K562 (cell line): Measurements from ENCODE around the gene SIKE1. TPM values are rescaled to one million over a fixed set of nuclear protein-coding genes. Genes with fewer than 3 reads are reported as not detected.

ENCODE experiments used
- ATAC-seq: fragments of 200-7000 bp; cut with Tn5 transposase; 3 replicates; pipeline ENCODE4 v1.9.1; 2020; ENCODE audit warnings: moderate library complexity
- BruUV-seq: library from RNA; stranded (reverse); fragments of 400-500 nt; replicated peaks from 2 replicates; lab custom pipeline; 2021; lab: Mats Ljungman, UMichigan
- CTCF ChIA-PET: fragments of 300-600 bp; formaldehyde crosslinking; extraction: SDS; loops from one replicate; lab custom pipeline; 2021; ENCODE audit warnings: low intra/inter-chr PET ratio; lab: Yijun Ruan, JAX
- POLR2A ChIA-PET: fragments of 300-600, 350-650 bp; sonication (Branson Sonifier 250); formaldehyde crosslinking; extraction: SDS; loops from one replicate; lab custom pipeline; 2021; ENCODE audit warnings: antibody characterized with exemption, inconsistent platforms; lab: Yijun Ruan, JAX
- DNase-seq, 4 experiments: peaks; one replicate each; pipeline versions ENCODE4 v3.0.0 to v3.0.0-alpha.2; 2011 to 2018; ENCODE audit warnings: low spot score in 3 of 4, mixed read lengths in 3 of 4; ENCODE audit errors: extremely low read depth in 1 of 4
- FAIRE-seq: peaks from 2 replicates; lab custom pipeline; 2011; peaks lifted over from hg19 to GRCh38; lab: Jason Lieb, UNC
- H2AFZ ChIP-seq: 2 replicates; pipeline ENCODE4 v1.6.0; 2011; ENCODE audit warnings: low read depth, low read length, control low read depth, inconsistent platforms
- H3K27ac ChIP-seq: fragments of 200-600 bp; 3 replicates; pipeline ENCODE4 v1.8.0; 2011; ENCODE audit warnings: low read depth, mild to moderate bottlenecking, control low read depth, inconsistent platforms, low read length, moderate library complexity, mixed read lengths; ENCODE audit errors: extremely low read depth
- H3K27me3 ChIP-seq, 2 experiments: fragments of 300-600 bp in 1 of 2; 2 replicates in 1 of 2; 3 replicates in 1 of 2; pipeline versions ENCODE4 v1.6.0 to v1.8.0; 2011; ENCODE audit warnings: inconsistent platforms in 2 of 2, low read length in 2 of 2, mild to moderate bottlenecking in 1 of 2, mixed read lengths in 1 of 2, moderate library complexity in 1 of 2; ENCODE audit not compliant: control insufficient read depth in 2 of 2, insufficient read depth in 2 of 2
- H3K36me3 ChIP-seq: fragments of 300-600 bp; 3 replicates; pipeline ENCODE4 v1.8.0; 2011; ENCODE audit warnings: mild to moderate bottlenecking, low read length, inconsistent platforms; ENCODE audit not compliant: control insufficient read depth, insufficient read depth
- H3K4me1 ChIP-seq, 2 experiments: fragments of 200-600 bp in 1 of 2; replicated peaks in 1 of 2; 2 replicates in 1 of 2; 3 replicates in 1 of 2; pipeline versions ENCODE4 v1.5.1 to v1.8.0; 2011; ENCODE audit warnings: inconsistent platforms in 2 of 2, low read length in 2 of 2, mild to moderate bottlenecking in 1 of 2, mixed read lengths in 1 of 2, moderate library complexity in 1 of 2; ENCODE audit not compliant: control insufficient read depth in 2 of 2, insufficient read depth in 2 of 2
- H3K4me2 ChIP-seq: 2 replicates; pipeline ENCODE4 v1.6.1; 2011; ENCODE audit warnings: low read length, control low read depth, inconsistent platforms, mixed read lengths; ENCODE audit not compliant: insufficient read depth
- H3K4me3 ChIP-seq: fragments of 200-600 bp; sonication (generic), shearing (Covaris generic); 2 replicates; pipeline ENCODE4 v1.5.1; 2016; ENCODE audit warnings: control low read depth, inconsistent platforms
- H3K79me2 ChIP-seq: fragments of 200-600 bp; 3 replicates; pipeline ENCODE4 v1.8.0; 2011; ENCODE audit warnings: low read length, inconsistent platforms; ENCODE audit not compliant: control insufficient read depth, insufficient read depth
- H3K9ac ChIP-seq, 2 experiments: 2 replicates each; pipeline versions ENCODE4 v1.6.0 to v1.6.1; 2011; ENCODE audit warnings: low read depth in 2 of 2, low read length in 2 of 2, control low read depth in 1 of 2, inconsistent platforms in 1 of 2, mild to moderate bottlenecking in 1 of 2, mixed read lengths in 1 of 2; ENCODE audit not compliant: insufficient read depth in 1 of 2
- H3K9me1 ChIP-seq: one replicate; pipeline ENCODE4 v1.6.0; 2011; ENCODE audit warnings: inconsistent platforms, mild to moderate bottlenecking, low read length, moderate library complexity; ENCODE audit not compliant: control insufficient read depth, insufficient read depth
- H3K9me3 ChIP-seq: replicated peaks from 2 replicates; pipeline ENCODE4 v1.5.1; 2011; ENCODE audit warnings: low read depth, low read length, inconsistent platforms; ENCODE audit not compliant: control insufficient read depth, insufficient read depth
- H4K20me1 ChIP-seq: replicated peaks from 2 replicates; pipeline ENCODE4 v1.6.1; 2011; ENCODE audit warnings: low read length, inconsistent platforms, mixed read lengths; ENCODE audit not compliant: control insufficient read depth, insufficient read depth
- KAT7 ChIP-seq: sonication (generic); formaldehyde crosslinking; IDR thresholded peaks from 2 replicates; pipeline ENCODE4 v1.8.0; 2022; ENCODE audit warnings: missing genetic modification reagents, mild to moderate bottlenecking, borderline replicate concordance
- L3MBTL2 ChIP-seq: fragments of 450-650 bp; IDR thresholded peaks from 2 replicates; pipeline ENCODE4 v1.6.1; 2016; ENCODE audit warnings: mild to moderate bottlenecking, moderate library complexity
- MAFF ChIP-seq: IDR thresholded peaks from 2 replicates; pipeline ENCODE4 v1.6.1; 2012; ENCODE audit warnings: low read length, improper control_type of control experiment
- MTA1 ChIP-seq: fragments of 450-650 bp; IDR thresholded peaks from 2 replicates; pipeline ENCODE4 v1.6.1; 2017; ENCODE audit warnings: borderline replicate concordance
- PHB ChIP-seq: fragments of 250-450 bp; sonication (Bioruptor Pico); IDR thresholded peaks from 2 replicates; pipeline ENCODE4 v1.5.0; 2021
- RFX7 ChIP-seq: fragments of 250-450 bp; sonication (Bioruptor Pico); IDR thresholded peaks from 2 replicates; pipeline ENCODE4 v1.5.1; 2021; ENCODE audit warnings: mild to moderate bottlenecking
- SIX5 ChIP-seq, 2 experiments: IDR thresholded peaks; 2 replicates each; pipeline ENCODE4 v1.6.1; 2011; ENCODE audit warnings: low read length in 2 of 2, borderline replicate concordance in 1 of 2, low read depth in 1 of 2, mild to moderate bottlenecking in 1 of 2, moderate library complexity in 1 of 2; ENCODE audit not compliant: insufficient read depth in 1 of 2
- SRSF3 ChIP-seq: fragments of 200-400 bp; formaldehyde crosslinking; IDR thresholded peaks from 2 replicates; pipeline ENCODE4 v1.6.1; 2016; ENCODE audit warnings: mild to moderate bottlenecking, low read length, moderate library complexity; ENCODE audit not compliant: insufficient read depth
- ZNF586 ChIP-seq: fragments of 450-650 bp; formaldehyde crosslinking; conservative IDR thresholded peaks from 2 replicates; pipeline ENCODE4 v1.4.0; 2020; ENCODE audit warnings: mild to moderate bottlenecking, moderate library complexity
- WGBS: fragments of 100-300 bp; shearing (Covaris generic); methylation state at CpG from one replicate; pipeline ENCODE4 v1.1.6; 2016; ENCODE audit warnings: low coverage, mixed read lengths; ENCODE audit not compliant: insufficient coverage; ENCODE audit errors: missing lambda C conversion rate; 5-methylcytosine and 5-hydroxymethylcytosine counted together
- in situ Hi-C: fragments of 300-500 bp; cut with MboI; formaldehyde crosslinking; loops from 4 replicates; pipeline ENCODE4 v1.15.0; 2018; ENCODE audit warnings: inconsistent platforms, mixed read lengths
- intact Hi-C: fragments of 100-400 bp; cut with micrococcal nuclease; formaldehyde crosslinking; loops from 2 replicates; pipeline ENCODE4 v1.14.2; 2022
- polyA plus RNA-seq, 8 experiments: library from polyadenylated mRNA; depleted of rRNA in 4 of 8; stranded (reverse) in 5 of 8; unstranded in 3 of 8; fragments of >200 nt; fragmentation: Nextera tagmentation in 2 of 8; fragmentation: Illumina TruSeq in 1 of 8; extraction: Ambion mirVana in 2 of 8; extraction: Trizol in 1 of 8; gene quantifications; 2 replicates each; pipeline versions ENCODE4 v1.2.1 to v1.2.3, GENCODE V29; 2011 to 2014; ENCODE audit warnings: inconsistent platforms in 1 of 8, missing spikeins in 1 of 8
- total RNA-seq, 7 experiments: library from RNA; depleted of rRNA in 6 of 7; stranded (reverse); fragments of >200 nt in 6 of 7; fragmentation: Illumina TruSeq in 2 of 7; extraction: Trizol in 2 of 7; gene quantifications; 2 replicates each; pipeline versions ENCODE4 v1.2.1 to v1.2.3, GENCODE V29; 2011 to 2021; ENCODE audit warnings: low replicate concordance in 1 of 7
- TF ChIP-seq, protein P1 (sequence below), 2 experiments: fragments of 450-650 bp; formaldehyde crosslinking in 1 of 2; IDR thresholded peaks; 2 replicates each; pipeline versions ENCODE4 v1.4.0 to v1.6.1; 2014 to 2020; ENCODE audit warnings: mild to moderate bottlenecking in 2 of 2, borderline replicate concordance in 1 of 2, low read depth in 1 of 2

SIKE1 gene
- total and polyA plus RNA-seq, 9 of the 15 experiments (the other 6 are each of a cell fraction or from before 2014, with no cell fraction given) = 21.8 to 144 (median 76.3) TPM

GRCh38 chr1:114758256-114758832, 22.1 kb downstream of the SIKE1 start (continued):
- TF ChIP-seq SIX5 (IDR thresholded peaks at IDR 0.05; ENCODE audit: borderline replicate concordance in 1 of 2, insufficient read depth in 1 of 2, low read depth in 1 of 2, low read length in 2 of 2) (no peak), MTA1 (no peak), RFX7 (CRISPR knock-in tag) (0 out of 2 replicates have a peak, but pooled peaks have one; percentile 52), PHB (no peak), KAT7 (CRISPR knock-in tag) (no peak), ZNF586 (no peak), L3MBTL2 (0 out of 2 replicates have a peak, but pooled peaks have one; percentile 33), SRSF3 (no peak)

DNA sequence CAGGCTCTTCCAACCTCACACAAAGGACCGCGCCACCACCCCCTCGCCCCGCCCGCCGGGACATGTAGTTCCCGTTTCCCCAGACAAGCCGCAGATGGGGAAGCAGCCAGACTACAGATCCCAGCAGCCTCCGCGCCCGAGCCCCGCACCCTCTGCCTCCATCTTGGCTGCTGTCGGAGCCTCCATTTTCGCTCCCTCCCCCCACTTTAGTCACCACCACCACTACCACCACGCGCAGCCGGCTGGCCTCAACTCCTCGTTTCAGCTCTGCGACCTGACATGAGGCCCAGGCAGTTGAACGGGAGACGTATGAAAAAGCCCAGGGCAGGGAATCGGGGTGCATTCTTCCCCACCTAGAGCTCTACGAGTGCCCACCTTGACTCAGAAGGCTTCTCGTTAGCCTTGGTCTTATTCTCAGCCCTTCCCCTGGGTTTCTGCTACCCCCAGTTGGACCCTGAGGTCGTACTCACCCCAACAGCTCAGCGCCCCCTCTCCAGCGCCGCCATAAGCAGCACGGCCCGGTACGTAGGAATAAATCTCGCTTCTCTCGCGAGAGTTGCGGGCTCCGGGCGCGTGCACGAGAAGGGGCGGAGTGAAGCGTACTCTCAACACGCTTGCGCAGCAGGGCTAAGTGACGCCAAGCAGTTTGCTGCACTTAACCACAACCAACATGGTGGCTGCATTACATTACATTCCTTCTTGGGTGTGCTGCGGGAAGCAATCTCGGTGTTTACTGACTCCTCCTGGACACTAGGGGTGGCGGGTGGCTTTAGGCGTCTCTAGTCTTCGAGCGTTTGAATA, 22.8 kb downstream of the SIKE1 start, which contains the start of gene CSDE1:
Gene CSDE1 (minus strand): TSS at position 530 of the 801 bp plus-strand sequence. CDS start 18,094 bp downstream, outside the sequence.
- in situ Hi-C loops = no loop called here
- POLR2A ChIA-PET = interaction anchor here (0.6 to 3.2 kb wide), 12 partner anchors 10 to 764 kb away, joined by 3 to 17 read pairs (median 4); partner anchors contain the start of gene SIKE1
- BruUV-seq = TSS peak; percentile 50
- TF ChIP-seq, protein P1, sequence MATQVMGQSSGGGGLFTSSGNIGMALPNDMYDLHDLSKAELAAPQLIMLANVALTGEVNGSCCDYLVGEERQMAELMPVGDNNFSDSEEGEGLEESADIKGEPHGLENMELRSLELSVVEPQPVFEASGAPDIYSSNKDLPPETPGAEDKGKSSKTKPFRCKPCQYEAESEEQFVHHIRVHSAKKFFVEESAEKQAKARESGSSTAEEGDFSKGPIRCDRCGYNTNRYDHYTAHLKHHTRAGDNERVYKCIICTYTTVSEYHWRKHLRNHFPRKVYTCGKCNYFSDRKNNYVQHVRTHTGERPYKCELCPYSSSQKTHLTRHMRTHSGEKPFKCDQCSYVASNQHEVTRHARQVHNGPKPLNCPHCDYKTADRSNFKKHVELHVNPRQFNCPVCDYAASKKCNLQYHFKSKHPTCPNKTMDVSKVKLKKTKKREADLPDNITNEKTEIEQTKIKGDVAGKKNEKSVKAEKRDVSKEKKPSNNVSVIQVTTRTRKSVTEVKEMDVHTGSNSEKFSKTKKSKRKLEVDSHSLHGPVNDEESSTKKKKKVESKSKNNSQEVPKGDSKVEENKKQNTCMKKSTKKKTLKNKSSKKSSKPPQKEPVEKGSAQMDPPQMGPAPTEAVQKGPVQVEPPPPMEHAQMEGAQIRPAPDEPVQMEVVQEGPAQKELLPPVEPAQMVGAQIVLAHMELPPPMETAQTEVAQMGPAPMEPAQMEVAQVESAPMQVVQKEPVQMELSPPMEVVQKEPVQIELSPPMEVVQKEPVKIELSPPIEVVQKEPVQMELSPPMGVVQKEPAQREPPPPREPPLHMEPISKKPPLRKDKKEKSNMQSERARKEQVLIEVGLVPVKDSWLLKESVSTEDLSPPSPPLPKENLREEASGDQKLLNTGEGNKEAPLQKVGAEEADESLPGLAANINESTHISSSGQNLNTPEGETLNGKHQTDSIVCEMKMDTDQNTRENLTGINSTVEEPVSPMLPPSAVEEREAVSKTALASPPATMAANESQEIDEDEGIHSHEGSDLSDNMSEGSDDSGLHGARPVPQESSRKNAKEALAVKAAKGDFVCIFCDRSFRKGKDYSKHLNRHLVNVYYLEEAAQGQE (IDR thresholded peaks at IDR 0.05; ENCODE audit: borderline replicate concordance) = no peak
- TF ChIP-seq, protein P1 (CRISPR knock-in tag; IDR thresholded peaks at IDR 0.05; ENCODE audit: low read depth) = peak; percentile 85; the same call in 1 of the 2 replicates
- peak; percentile 55; the same call in 1 of the 2 replicates for TF ChIP-seq MAFF

More for the DNA sequence above, 22.8 kb downstream of the SIKE1 start, which contains the start of gene CSDE1:
- Histone ChIP-seq H3K4me2 (peak within 1 kb of the TSS; percentile 100), H3K4me1 (peaks cover 3 to 26% of the 10 kb centered on the region in 2 experiments; a peak in 4 of 5 replicates), H3K9me1 (no peaks in the 10 kb centered on the region), H3K27me3 (no peaks in the 10 kb centered on the region), H3K4me3 (peak within 1 kb of the TSS; percentile 93), H3K27ac (peak within 1 kb of the TSS; percentile 100), H4K20me1 (peaks cover 42% of the 10 kb centered on the region), H3K36me3 (peaks cover 37% of the 10 kb centered on the region), H3K79me2 (peaks cover 52% of the 10 kb centered on the region), H3K9me3 (peaks cover 6% of the 10 kb centered on the region), H2AFZ (peak within 1 kb of the TSS; percentile 99), H3K9ac (peak within 1 kb of the TSS; percentile 98 to 100)
- CTCF ChIA-PET = interaction anchor here (0.7 to 1.2 kb wide), 2 partner anchors 411 to 617 kb away, joined by 3 to 4 read pairs; no protein-coding TSS in a partner anchor
- DNase-seq = peak; percentile 95 to 99 (median 96)
- peak; percentile 95 for ATAC-seq
- intact Hi-C loops = loop anchor here (1.0 to 10.0 kb wide), 4 partner anchors 23 to 413 kb away; partner anchors contain the start of genes BCAS2, NRAS and SIKE1
- WGBS = under 1% methylated on average over 50 of the region's 50 CpGs
- peak; percentile 98 for FAIRE-seq
